Lung (tissue), 12 donors: ENCODE data around the gene CISD3. TPM values are rescaled to one million over a fixed set of nuclear protein-coding genes. Genes with fewer than 3 reads are reported as not detected.

Experiments used
- ATAC-seq: fragments of 200-7000 bp; cut with Tn5 transposase; one replicate; pipeline ENCODE4 v1.9.1; 2020; ENCODE audit warnings: moderate number of reproducible peaks; ENCODE audit not compliant: insufficient read depth, low FRiP score
- DNase-seq, 3 donors: peaks; one replicate each; pipeline ENCODE4 v3.0.0-alpha.2; 2013 to 2017
- H3K27ac ChIP-seq, 2 donors: one replicate each; pipeline ENCODE4 v1.5.1; 2013; ENCODE audit warnings: mild to moderate bottlenecking in 2 of 2, moderate library complexity in 2 of 2, control low read depth in 1 of 2, inconsistent platforms in 1 of 2, low read depth in 1 of 2, low read length in 1 of 2
- H3K27me3 ChIP-seq, 3 donors: one replicate each; pipeline ENCODE4 v1.5.1; 2013; ENCODE audit warnings: low read length in 2 of 3; ENCODE audit not compliant: control insufficient read depth in 3 of 3, insufficient read depth in 3 of 3
- H3K36me3 ChIP-seq, 4 donors: one replicate each; pipeline ENCODE4 v1.5.1; 2013; ENCODE audit warnings: low read length in 4 of 4, mild to moderate bottlenecking in 1 of 4, moderate library complexity in 1 of 4; ENCODE audit not compliant: control insufficient read depth in 4 of 4, insufficient read depth in 4 of 4
- H3K4me1 ChIP-seq, 5 donors: one replicate each; pipeline ENCODE4 v1.5.1; 2013; ENCODE audit warnings: low read length in 5 of 5, mild to moderate bottlenecking in 2 of 5, moderate library complexity in 1 of 5; ENCODE audit not compliant: control insufficient read depth in 5 of 5, insufficient read depth in 5 of 5
- H3K4me3 ChIP-seq: one replicate; pipeline ENCODE4 v1.5.1; 2013; ENCODE audit warnings: mild to moderate bottlenecking, control low read depth, moderate library complexity
- H3K9ac ChIP-seq, 2 donors: one replicate each; pipeline ENCODE4 v1.5.1; 2013; ENCODE audit warnings: low read length in 2 of 2, control low read depth in 1 of 2; ENCODE audit not compliant: insufficient read depth in 1 of 2
- H3K9me3 ChIP-seq, 4 donors: one replicate each; pipeline ENCODE4 v1.5.1; 2013; ENCODE audit warnings: low read length in 3 of 4, mild to moderate bottlenecking in 1 of 4, moderate library complexity in 1 of 4; ENCODE audit not compliant: control insufficient read depth in 4 of 4, insufficient read depth in 3 of 4
- CTCF ChIP-seq: IDR thresholded peaks from 2 replicates; pipeline ENCODE4 v1.5.1; 2012; ENCODE audit warnings: mild to moderate bottlenecking; ENCODE audit errors: control extremely low read depth, extremely low read depth
- WGBS, 2 donors: extraction: QIAGEN DNeasy Blood & Tissue Kit; methylation state at CpG; one replicate each; pipeline ENCODE4 v1.1.7; 2013; 5-methylcytosine and 5-hydroxymethylcytosine counted together
- polyA plus RNA-seq, 2 donors: library from polyadenylated mRNA; stranded (reverse); fragments of 200-250 nt; gene quantifications; one replicate each; pipeline ENCODE4 v1.2.1, GENCODE V29; 2013
- total RNA-seq, 2 donors: library from RNA; depleted of rRNA in 1 of 2; stranded (reverse); fragments of >200 nt in 1 of 2; gene quantifications; one replicate each; pipeline ENCODE4 v1.2.1, GENCODE V29; 2014 to 2021
- donor health status: control.
- donor health status: control.
- donor health status: Bipolar disorder and iron deficiency.
- donor health status: healthy.
- donor health status: DM: yes; HTN: yes; CAD: no.

CISD3 gene
- total and polyA plus RNA-seq, 4 donors = 2.4 to 49.7 (median 38.0) TPM

- H3K4me1 ChIP-seq = peaks cover 9 to 57% (median 29%) of the 10 kb centered on the region in 5 donors
- ATAC-seq (peak; percentile 6), DNase-seq (peak in 2 of 3 donors; percentile 91)
- WGBS, 2 donors = 47 to 63% methylated on average over 7 of the region's 7 CpGs
- no peaks in the 10 kb centered on the region for H3K9me3 ChIP-seq
- H3K9ac ChIP-seq = peak overlapping the region; percentile 7 to 74
- peaks cover 0 to 27% (median 19%) of the 10 kb centered on the region in 4 donors for H3K36me3 ChIP-seq
- H3K27me3 ChIP-seq = no peaks in the 10 kb centered on the region
- TF ChIP-seq CTCF = no peak
- peak overlapping the region; percentile 46 to 95 for H3K27ac ChIP-seq
- no peak overlapping the region for H3K4me3 ChIP-seq
Observed at GRCh38 chr17:38741921-38742410, 11.8 kb downstream of the CISD3 start.

GRCh38 chr17:38742411-38743308 lies 12.5 kb downstream of the CISD3 start:
- no peak overlapping the region for H3K4me3 ChIP-seq
- H3K27ac ChIP-seq = peak overlapping the region; percentile 46 to 95
- H3K9me3 ChIP-seq = no peaks in the 10 kb centered on the region
- 39 to 67% methylated on average over 22 of the region's 22 CpGs for WGBS, 2 donors
- ATAC-seq (no peak), DNase-seq (peak; percentile 96 to 100 (median 98))
- TF ChIP-seq CTCF = no peak
- peaks cover 9 to 58% (median 29%) of the 10 kb centered on the region in 5 donors for H3K4me1 ChIP-seq
- H3K27me3 ChIP-seq = no peaks in the 10 kb centered on the region
- peak overlapping the region; percentile 7 to 74 for H3K9ac ChIP-seq
- H3K36me3 ChIP-seq = peaks cover 0 to 22% (median 16%) of the 10 kb centered on the region in 4 donors

GRCh38 chr17:38743556-38744171 lies 13.5 kb downstream of the CISD3 start:
- peaks cover 0 to 14% (median 10%) of the 10 kb centered on the region in 4 donors for H3K36me3 ChIP-seq
- peak overlapping the region in 1 of 2 donors; percentile 42 for H3K27ac ChIP-seq
- DNase-seq = peak; percentile 64 to 84 (median 74)
- H3K27me3 ChIP-seq = no peaks in the 10 kb centered on the region
- no peak for ATAC-seq
- H3K9me3 ChIP-seq = no peaks in the 10 kb centered on the region
- H3K4me3 ChIP-seq = no peak overlapping the region
- peaks cover 9 to 62% (median 29%) of the 10 kb centered on the region in 5 donors for H3K4me1 ChIP-seq
- TF ChIP-seq CTCF = no peak
- WGBS, 2 donors = 65 to 73% methylated on average over 4 of the region's 4 CpGs
- peak overlapping the region in 1 of 2 donors; percentile 25 for H3K9ac ChIP-seq
